Endodermal cell (in vitro differentiated cells): Measurements from ENCODE around the gene FCN1. TPM values are rescaled to one million over a fixed set of nuclear protein-coding genes. Genes with fewer than 3 reads are reported as not detected.

Experiments used
- DNase-seq: peaks from one replicate; pipeline ENCODE4 v3.0.0-alpha.2; 2017
- H3K27ac ChIP-seq: 2 replicates; pipeline ENCODE4 v1.5.1; 2013; ENCODE audit warnings: mild to moderate bottlenecking, low read depth, low read length, moderate library complexity
- H3K27me3 ChIP-seq: 2 replicates; pipeline ENCODE4 v1.6.1; 2013; ENCODE audit warnings: mild to moderate bottlenecking, low read length, moderate library complexity; ENCODE audit not compliant: insufficient read depth, control insufficient read depth, poor library complexity, severe bottlenecking
- H3K36me3 ChIP-seq: 2 replicates; pipeline ENCODE4 v1.7.0; 2013; ENCODE audit warnings: mild to moderate bottlenecking, low read length, moderate library complexity; ENCODE audit not compliant: control insufficient read depth, insufficient read depth
- H3K4me1 ChIP-seq: one replicate; pipeline ENCODE4 v1.7.0; 2013; ENCODE audit warnings: low read length; ENCODE audit not compliant: control insufficient read depth, insufficient read depth
- H3K4me3 ChIP-seq: 2 replicates; pipeline ENCODE4 v1.5.1; 2013; ENCODE audit warnings: mild to moderate bottlenecking, low read length, moderate library complexity
- H3K9ac ChIP-seq: 2 replicates; pipeline ENCODE4 v1.6.1; 2013; ENCODE audit warnings: mild to moderate bottlenecking, low read length, moderate library complexity; ENCODE audit not compliant: poor library complexity, severe bottlenecking; ENCODE audit errors: extremely low read depth
- H3K9me3 ChIP-seq: 2 replicates; pipeline ENCODE4 v1.6.1; 2013; ENCODE audit warnings: mild to moderate bottlenecking, low read length, moderate library complexity; ENCODE audit not compliant: control insufficient read depth
- H3K27ac Mint-ChIP-seq: 2 replicates; pipeline ENCODE4 v1.8.0; 2020; ENCODE audit warnings: mixed read lengths
- H3K27me3 Mint-ChIP-seq: 2 replicates; pipeline ENCODE4 v1.8.0; 2021; ENCODE audit warnings: mild to moderate bottlenecking, mixed read lengths; ENCODE audit not compliant: insufficient read depth
- H3K36me3 Mint-ChIP-seq: 2 replicates; pipeline ENCODE4 v1.8.0; 2020; ENCODE audit warnings: low read depth, mixed read lengths
- H3K4me1 Mint-ChIP-seq: 2 replicates; pipeline ENCODE4 v1.8.0; 2020; ENCODE audit warnings: mixed read lengths
- H3K4me3 Mint-ChIP-seq: 2 replicates; pipeline ENCODE4 v1.8.0; 2020; ENCODE audit warnings: mild to moderate bottlenecking, moderate library complexity, mixed read lengths
- H3K9me3 Mint-ChIP-seq: 2 replicates; pipeline ENCODE4 v1.8.0; 2020; ENCODE audit warnings: mild to moderate bottlenecking, mixed read lengths
- WGBS, 2 experiments: methylation state at CpG; one replicate each; pipeline versions ENCODE4 v1.1.5 to v1.1.7; 2013; ENCODE audit warnings: missing lambda C conversion rate in 2 of 2, mixed read lengths in 1 of 2; ENCODE audit not compliant: insufficient coverage in 1 of 2, insufficient read length in 1 of 2; 5-methylcytosine and 5-hydroxymethylcytosine counted together
- total RNA-seq, 2 donors: library from RNA; stranded (reverse); fragmentation: NEBNext Ultra II Directional in 1 of 2; extraction: Animal tissue kit (Norgen Biotek cat#: 25700) in 1 of 2; gene quantifications; 2 replicates in 1 of 2; 3 replicates in 1 of 2; pipeline ENCODE4 v1.2.1, GENCODE V29; 2021
- TF ChIP-seq, protein P1 (sequence below): fragments of 200-600 bp; sonication (generic); conservative IDR thresholded peaks from 2 replicates; pipeline ENCODE4 v1.5.0; 2021; ENCODE audit warnings: antibody characterized with exemption, mild to moderate bottlenecking

FCN1 gene
- total RNA-seq, 2 donors from 2014 or later: not detected

DNA sequence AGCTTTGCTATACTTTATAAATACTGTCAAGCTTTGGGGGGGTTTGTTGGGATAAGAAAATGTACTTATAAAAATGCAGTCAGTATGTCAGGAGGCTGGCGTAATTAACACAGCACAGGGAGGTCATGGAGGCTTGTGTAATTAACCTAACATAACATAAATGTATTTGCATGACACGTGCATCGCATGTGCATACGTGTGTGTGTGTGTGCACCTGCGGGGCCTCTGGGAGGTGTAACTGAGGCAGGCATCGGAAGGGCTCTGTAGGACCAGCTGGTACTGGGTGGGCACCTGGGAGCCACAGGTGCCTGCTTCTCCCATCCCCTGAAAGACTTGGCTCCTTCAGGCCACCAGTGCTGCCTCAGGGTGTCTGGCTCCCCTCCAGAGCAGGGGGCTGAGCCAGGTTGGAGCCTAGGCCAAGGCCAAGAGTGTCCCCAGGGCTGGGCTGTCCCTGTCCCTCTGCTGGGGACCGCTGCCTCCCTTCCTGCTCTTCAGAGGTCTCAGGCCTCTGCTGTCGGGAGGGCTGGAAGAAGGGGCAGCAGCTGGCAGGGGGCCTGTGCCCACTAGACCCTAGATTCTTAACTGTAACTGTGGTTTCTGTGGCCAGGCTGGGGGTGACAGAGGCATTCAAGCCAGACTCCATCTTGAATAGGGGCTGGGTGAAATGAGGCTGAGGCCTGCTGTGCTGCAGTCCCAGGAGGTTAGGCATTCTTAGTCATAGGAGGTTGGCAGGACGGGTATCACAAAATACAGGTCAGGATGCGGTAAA, 28.1 kb downstream of the FCN1 start:
- Mint-ChIP-seq H3K9me3 (peaks cover 12% of the 10 kb centered on the region), H3K27ac (no peak overlapping the region), H3K27me3 (peaks cover 3% of the 10 kb centered on the region), H3K36me3 (no peaks in the 10 kb centered on the region), H3K4me3 (no peak overlapping the region), H3K4me1 (no peaks in the 10 kb centered on the region)
- H3K9me3 ChIP-seq: peaks cover 2% of the 10 kb centered on the region
- no peak for DNase-seq
- no peaks in the 10 kb centered on the region for H3K27me3 ChIP-seq
- no peak overlapping the region for H3K27ac ChIP-seq
- no peak overlapping the region for H3K4me3 ChIP-seq
- H3K36me3 ChIP-seq: no peaks in the 10 kb centered on the region
- TF ChIP-seq, protein P1, sequence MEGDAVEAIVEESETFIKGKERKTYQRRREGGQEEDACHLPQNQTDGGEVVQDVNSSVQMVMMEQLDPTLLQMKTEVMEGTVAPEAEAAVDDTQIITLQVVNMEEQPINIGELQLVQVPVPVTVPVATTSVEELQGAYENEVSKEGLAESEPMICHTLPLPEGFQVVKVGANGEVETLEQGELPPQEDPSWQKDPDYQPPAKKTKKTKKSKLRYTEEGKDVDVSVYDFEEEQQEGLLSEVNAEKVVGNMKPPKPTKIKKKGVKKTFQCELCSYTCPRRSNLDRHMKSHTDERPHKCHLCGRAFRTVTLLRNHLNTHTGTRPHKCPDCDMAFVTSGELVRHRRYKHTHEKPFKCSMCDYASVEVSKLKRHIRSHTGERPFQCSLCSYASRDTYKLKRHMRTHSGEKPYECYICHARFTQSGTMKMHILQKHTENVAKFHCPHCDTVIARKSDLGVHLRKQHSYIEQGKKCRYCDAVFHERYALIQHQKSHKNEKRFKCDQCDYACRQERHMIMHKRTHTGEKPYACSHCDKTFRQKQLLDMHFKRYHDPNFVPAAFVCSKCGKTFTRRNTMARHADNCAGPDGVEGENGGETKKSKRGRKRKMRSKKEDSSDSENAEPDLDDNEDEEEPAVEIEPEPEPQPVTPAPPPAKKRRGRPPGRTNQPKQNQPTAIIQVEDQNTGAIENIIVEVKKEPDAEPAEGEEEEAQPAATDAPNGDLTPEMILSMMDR: no peak
- 91 to 94% methylated on average over 3 to 10 of the region's 10 CpGs for WGBS, 2 experiments
- no peaks in the 10 kb centered on the region for H3K4me1 ChIP-seq
- no peak overlapping the region for H3K9ac ChIP-seq

DNA sequence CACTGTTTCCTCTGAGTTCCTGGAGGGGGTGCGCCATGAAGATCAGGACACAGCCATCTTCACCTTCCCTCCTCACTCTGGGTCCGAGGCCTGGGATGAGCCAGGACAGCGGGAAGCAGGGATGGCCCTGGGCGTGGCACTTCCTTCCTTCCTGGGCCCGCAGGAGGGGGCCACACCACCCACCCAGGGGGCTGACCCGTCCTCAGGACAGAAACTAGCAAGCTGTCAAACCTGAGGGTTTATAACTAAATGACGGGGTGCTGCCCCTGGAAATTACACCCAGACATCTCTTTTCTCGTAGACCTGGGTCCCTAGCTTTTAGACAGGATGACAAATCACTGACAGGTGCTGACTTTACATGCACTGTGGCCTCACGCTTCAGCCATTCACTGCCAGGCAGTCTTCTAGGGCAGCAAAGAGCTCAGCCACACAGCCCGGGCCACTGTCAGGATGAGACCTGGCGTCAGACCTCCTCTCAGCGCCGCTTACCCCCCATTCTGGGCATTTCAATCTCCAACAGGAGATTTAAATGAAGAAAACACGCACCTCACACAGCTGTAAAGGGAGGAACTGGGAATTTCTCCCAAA, 29.0 kb downstream of the FCN1 start:
- no peaks in the 10 kb centered on the region for H3K36me3 ChIP-seq
- no peak overlapping the region for H3K4me3 ChIP-seq
- no peaks in the 10 kb centered on the region for H3K36me3 Mint-ChIP-seq
- WGBS, 2 experiments: 88 to 89% methylated on average over 13 to 14 of the region's 14 CpGs
- no peaks in the 10 kb centered on the region for H3K9me3 ChIP-seq
- DNase-seq: no peak
- no peaks in the 10 kb centered on the region for H3K27me3 ChIP-seq
- H3K4me1 Mint-ChIP-seq: no peaks in the 10 kb centered on the region
- H3K9ac ChIP-seq: no peak overlapping the region
- no peak overlapping the region for H3K27ac Mint-ChIP-seq
- H3K9me3 Mint-ChIP-seq: peaks cover 5% of the 10 kb centered on the region
- no peak overlapping the region for H3K4me3 Mint-ChIP-seq
- H3K27ac ChIP-seq: no peak overlapping the region
- TF ChIP-seq, protein P1: no peak
- no peaks in the 10 kb centered on the region for H3K4me1 ChIP-seq
- no peaks in the 10 kb centered on the region for H3K27me3 Mint-ChIP-seq

DNA sequence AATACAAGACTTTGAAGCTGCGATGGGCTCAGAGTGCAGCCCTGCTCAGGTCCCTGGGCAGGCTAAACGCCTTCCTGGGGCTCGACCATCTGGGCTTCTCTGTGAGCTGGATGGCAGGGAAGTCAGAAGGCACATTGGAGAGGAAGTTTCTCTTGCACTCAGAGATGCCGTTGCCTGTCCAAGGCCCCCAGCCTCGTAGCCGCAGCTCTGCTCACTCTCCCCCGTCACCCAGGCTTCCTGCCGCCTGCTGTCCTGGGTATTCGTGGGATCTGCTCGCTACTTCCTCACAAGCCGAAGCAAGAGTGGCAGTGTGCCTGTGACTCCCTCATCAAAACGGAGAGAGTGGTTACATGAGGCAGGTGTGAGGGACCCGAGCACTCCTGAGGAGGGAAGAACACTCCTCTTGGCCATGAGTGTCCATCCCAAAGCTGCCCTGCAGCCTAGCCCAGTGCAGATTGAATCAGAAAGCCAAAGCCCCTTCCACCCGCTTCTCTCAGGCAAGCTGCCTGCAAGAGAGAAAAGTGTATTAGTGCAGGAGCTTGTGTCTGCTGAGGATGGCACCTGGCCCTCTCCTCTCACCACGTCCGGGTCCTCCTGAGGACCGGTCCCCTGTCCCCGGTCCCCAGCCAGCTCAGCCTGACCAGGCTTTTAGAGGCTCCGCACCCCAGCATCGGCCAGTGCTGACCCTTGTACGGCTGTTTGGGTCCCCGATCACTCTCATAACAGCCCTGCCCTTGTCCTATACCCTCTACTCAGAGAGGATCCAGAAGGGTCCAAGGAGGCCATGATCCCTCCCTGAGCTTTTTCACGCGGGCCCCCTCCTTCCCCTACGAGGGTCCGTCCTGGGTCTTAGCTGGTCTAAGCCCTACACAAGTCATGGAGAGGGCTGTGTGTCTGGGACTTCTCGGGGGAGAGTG, 29.8 kb downstream of the FCN1 start:
- no peaks in the 10 kb centered on the region for H3K27me3 Mint-ChIP-seq
- H3K36me3 Mint-ChIP-seq: no peaks in the 10 kb centered on the region
- peaks cover 2% of the 10 kb centered on the region for H3K9me3 Mint-ChIP-seq
- no peaks in the 10 kb centered on the region for H3K36me3 ChIP-seq
- H3K27ac ChIP-seq: no peak overlapping the region
- 90 to 91% methylated on average over 18 to 27 of the region's 27 CpGs for WGBS, 2 experiments
- no peaks in the 10 kb centered on the region for H3K4me1 ChIP-seq
- H3K9ac ChIP-seq: no peak overlapping the region
- no peaks in the 10 kb centered on the region for H3K4me1 Mint-ChIP-seq
- no peak overlapping the region for H3K4me3 Mint-ChIP-seq
- H3K9me3 ChIP-seq: no peaks in the 10 kb centered on the region
- no peak overlapping the region for H3K4me3 ChIP-seq
- H3K27me3 ChIP-seq: no peaks in the 10 kb centered on the region
- no peak overlapping the region for H3K27ac Mint-ChIP-seq
- TF ChIP-seq, protein P1: no peak
- DNase-seq: no peak
